Upper lobe of right lung (tissue), 1 donor: Measurements from ENCODE around the gene AHCTF1. TPM values are rescaled to one million over a fixed set of nuclear protein-coding genes. Genes with fewer than 3 reads are reported as not detected.
"Not testable (repeated sequence)": the region's sequence is repeated elsewhere in the genome, so short reads cannot be mapped to it uniquely, and the experiment has no call there.

Experiments
- ATAC-seq: fragments of 200-7000 bp; cut with Tn5 transposase; one replicate; pipeline ENCODE4 v1.9.1; 2020; ENCODE audit warnings: mild to moderate bottlenecking, moderate library complexity
- DNase-seq: peaks from one replicate; pipeline ENCODE4 v3.0.0-alpha.2; 2020
- H3K27ac ChIP-seq: fragments of 200-600 bp; one replicate; pipeline ENCODE4 v1.8.0; 2022
- H3K27me3 ChIP-seq: fragments of 200-600 bp; one replicate; pipeline ENCODE4 v1.8.0; 2022; ENCODE audit warnings: mild to moderate bottlenecking
- H3K36me3 ChIP-seq: fragments of 200-600 bp; one replicate; pipeline ENCODE4 v1.8.0; 2022
- H3K4me1 ChIP-seq: fragments of 200-600 bp; one replicate; pipeline ENCODE4 v1.8.0; 2022
- H3K4me3 ChIP-seq: fragments of 200-600 bp; one replicate; pipeline ENCODE4 v1.8.0; 2022; ENCODE audit warnings: mild to moderate bottlenecking
- H3K9me3 ChIP-seq: fragments of 200-600 bp; one replicate; pipeline ENCODE4 v1.8.0; 2022
- intact Hi-C: fragments of 100-400 bp; cut with DNase I; formaldehyde crosslinking; loops from one replicate; pipeline ENCODE4 v1.11.0; 2022
- total RNA-seq: library from RNA; stranded (reverse); fragmentation: NEBNext Ultra II Directional; extraction: Animal tissue kit (Norgen Biotek cat#: 25700); gene quantifications from one replicate; pipeline ENCODE4 v1.2.1, GENCODE V29; 2021
- TF ChIP-seq, protein P1 (sequence below): fragments of 200-600 bp; IDR thresholded peaks from one replicate; pipeline ENCODE4 v1.8.0; 2022; ENCODE audit warnings: antibody characterized with exemption
- donor health status: DM: no; HTN: yes; CAD: no; lungs with severe emphysema.

The AHCTF1 gene
- total RNA-seq, 1 donor from 2014 or later: 28.8 TPM

DNA sequence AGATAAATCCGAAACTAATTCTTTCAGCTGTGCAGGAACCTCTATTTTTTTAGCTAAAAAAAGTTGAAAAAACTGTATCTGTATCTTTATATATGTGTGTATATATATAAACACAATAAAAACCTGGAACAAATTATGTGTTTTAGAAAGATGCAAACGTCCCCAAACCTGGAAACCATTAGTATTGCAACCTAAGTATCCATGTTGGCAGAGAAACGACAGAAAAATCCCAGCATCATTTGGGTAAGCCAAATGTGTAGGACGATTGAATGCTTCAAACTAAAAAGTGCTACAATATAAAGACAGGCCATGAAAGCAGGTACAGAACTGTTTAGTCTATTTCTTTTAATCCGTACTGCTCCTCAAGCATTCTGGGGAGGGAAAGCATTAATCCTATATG lies 87.9 kb downstream of the AHCTF1 start:
- intact Hi-C loops: no loop called here
- H3K4me1 ChIP-seq: no peaks in the 10 kb centered on the region
- H3K4me3 ChIP-seq: no peak overlapping the region
- no peaks in the 10 kb centered on the region for H3K9me3 ChIP-seq
- no peak overlapping the region for H3K27ac ChIP-seq
- H3K27me3 ChIP-seq: no peaks in the 10 kb centered on the region
- TF ChIP-seq, protein P1, sequence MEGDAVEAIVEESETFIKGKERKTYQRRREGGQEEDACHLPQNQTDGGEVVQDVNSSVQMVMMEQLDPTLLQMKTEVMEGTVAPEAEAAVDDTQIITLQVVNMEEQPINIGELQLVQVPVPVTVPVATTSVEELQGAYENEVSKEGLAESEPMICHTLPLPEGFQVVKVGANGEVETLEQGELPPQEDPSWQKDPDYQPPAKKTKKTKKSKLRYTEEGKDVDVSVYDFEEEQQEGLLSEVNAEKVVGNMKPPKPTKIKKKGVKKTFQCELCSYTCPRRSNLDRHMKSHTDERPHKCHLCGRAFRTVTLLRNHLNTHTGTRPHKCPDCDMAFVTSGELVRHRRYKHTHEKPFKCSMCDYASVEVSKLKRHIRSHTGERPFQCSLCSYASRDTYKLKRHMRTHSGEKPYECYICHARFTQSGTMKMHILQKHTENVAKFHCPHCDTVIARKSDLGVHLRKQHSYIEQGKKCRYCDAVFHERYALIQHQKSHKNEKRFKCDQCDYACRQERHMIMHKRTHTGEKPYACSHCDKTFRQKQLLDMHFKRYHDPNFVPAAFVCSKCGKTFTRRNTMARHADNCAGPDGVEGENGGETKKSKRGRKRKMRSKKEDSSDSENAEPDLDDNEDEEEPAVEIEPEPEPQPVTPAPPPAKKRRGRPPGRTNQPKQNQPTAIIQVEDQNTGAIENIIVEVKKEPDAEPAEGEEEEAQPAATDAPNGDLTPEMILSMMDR: no peak
- no peak for DNase-seq
- ATAC-seq: no peak
- peaks cover 81% of the 10 kb centered on the region for H3K36me3 ChIP-seq

DNA sequence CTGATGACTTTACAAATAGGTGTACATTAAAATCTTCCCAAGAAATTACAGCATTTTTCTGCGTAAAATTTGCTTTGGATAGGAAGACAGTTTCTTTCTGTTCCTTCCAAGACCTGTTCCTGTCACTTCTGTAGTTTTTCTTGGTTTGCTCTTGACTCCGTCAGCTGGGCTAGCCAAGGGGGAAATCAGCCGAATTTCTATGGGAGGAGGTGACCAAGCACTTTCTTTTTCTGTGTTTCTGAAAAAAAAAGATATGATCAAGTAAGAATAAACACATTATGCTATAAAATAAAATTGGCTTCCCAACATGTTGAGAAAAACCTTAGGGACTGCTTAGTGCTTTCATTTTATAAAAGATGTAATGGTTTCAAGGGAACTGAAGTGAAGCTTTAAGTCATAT lies 91.0 kb downstream of the AHCTF1 start:
- ATAC-seq, H3K9me3 ChIP-seq, H3K27me3 ChIP-seq, H3K27ac ChIP-seq, H3K4me1 ChIP-seq, DNase-seq, intact Hi-C loops, H3K4me3 ChIP-seq: not testable (repeated sequence)
- peaks cover 51% of the 10 kb centered on the region for H3K36me3 ChIP-seq

DNA sequence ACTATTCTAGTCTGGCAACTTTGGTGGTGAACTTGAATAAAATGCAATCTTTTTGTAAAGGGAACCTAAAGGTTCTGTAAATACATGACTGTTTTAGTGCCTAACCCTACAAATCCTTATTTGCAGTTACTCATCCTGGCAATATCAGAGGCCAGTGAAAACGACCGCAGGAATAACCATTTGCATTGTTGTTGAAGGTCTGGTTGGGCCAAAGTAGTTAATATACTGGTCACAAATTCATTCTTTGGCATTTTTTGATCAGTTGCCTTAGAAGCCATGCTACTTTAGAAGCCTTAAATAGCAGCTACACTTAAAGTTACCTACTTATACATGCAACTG lies 93.7 kb downstream of the AHCTF1 start:
- Histone ChIP-seq H3K27me3 (no peaks in the 10 kb centered on the region), H3K36me3 (peaks cover 38% of the 10 kb centered on the region), H3K27ac (no peak overlapping the region), H3K9me3 (no peaks in the 10 kb centered on the region), H3K4me1 (no peaks in the 10 kb centered on the region), H3K4me3 (no peak overlapping the region)
- ATAC-seq (no peak), DNase-seq (no peak)
- intact Hi-C loops: no loop called here
- TF ChIP-seq, protein P1: no peak

DNA sequence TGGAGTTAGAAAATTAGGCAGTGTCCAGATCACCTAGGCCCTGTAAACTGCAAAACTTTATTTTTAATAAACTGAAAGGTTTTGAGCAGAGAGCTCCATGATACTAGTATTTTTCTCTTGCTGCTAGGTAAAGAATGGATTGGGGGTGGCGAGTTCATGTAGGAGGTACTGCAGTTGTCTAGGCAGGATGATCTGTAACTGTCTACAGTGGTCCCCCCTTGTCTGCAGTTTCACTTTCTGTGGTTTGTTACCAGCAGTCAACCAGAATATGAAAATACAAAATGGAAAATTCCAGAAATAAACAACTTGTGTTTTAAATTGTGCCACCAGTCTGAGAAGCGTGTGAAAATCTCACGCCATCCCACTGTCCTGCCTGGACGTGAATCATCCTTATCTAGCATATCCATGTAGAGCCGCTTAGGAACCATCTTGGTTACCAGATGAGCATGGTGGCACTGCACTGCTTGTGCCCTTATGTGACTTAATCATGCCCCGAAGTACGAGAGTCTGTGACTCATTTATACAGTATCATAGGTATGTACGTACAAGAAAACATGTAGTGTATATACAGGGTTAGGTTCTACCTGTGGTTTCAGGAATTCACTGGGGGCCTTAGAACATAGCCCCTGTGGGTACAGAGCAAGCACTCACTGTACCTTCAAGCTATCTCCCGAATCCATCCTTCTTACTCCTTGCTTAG lies 94.2 kb downstream of the AHCTF1 start:
- Histone ChIP-seq H3K36me3 (peaks cover 33% of the 10 kb centered on the region), H3K9me3 (no peaks in the 10 kb centered on the region), H3K27me3 (no peaks in the 10 kb centered on the region), H3K4me3 (no peak overlapping the region), H3K27ac (no peak overlapping the region), H3K4me1 (no peaks in the 10 kb centered on the region)
- intact Hi-C loops: no loop called here
- ATAC-seq (no peak), DNase-seq (no peak)
- TF ChIP-seq, protein P1: no peak

DNA sequence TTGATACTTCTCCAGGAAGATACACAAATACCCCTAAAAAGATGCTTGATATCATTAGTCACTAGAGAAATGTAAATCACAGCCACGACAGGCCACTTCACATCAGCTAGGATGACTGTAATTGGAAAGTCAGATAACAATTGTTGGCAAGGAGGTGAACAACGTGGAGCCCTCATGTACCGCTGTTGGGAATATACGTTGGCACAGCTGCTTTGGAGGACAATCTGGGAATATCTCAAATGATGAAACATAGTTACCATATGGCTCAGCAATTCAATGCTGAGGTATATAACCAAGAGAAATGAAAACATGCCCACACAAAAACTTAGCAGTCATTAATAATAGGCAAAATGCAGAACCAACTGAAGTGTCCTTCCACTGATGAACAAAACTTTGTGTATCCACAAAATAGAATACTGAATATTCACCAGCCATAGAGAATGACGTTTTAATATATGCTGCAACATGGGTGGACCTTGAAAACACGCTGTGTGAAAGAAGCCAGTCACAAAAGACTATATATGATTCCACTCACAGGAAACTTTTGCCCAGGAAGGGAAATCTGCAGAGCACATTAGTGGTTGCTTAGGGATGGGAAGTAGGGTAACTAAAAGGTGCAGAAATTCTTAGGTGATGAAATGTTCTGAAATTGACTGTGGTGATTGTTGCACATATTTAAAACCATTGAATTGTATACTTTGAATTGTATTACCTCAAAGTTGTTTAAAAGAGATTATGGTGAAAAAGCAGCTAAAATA lies 95.4 kb downstream of the AHCTF1 start:
- TF ChIP-seq, protein P1: no peak
- Histone ChIP-seq H3K27me3 (no peaks in the 10 kb centered on the region), H3K27ac (no peak overlapping the region), H3K9me3 (no peaks in the 10 kb centered on the region), H3K36me3 (peaks cover 21% of the 10 kb centered on the region), H3K4me1 (no peaks in the 10 kb centered on the region), H3K4me3 (no peak overlapping the region)
- intact Hi-C loops: no loop called here
- DNase-seq: no peak
- ATAC-seq: no peak

DNA sequence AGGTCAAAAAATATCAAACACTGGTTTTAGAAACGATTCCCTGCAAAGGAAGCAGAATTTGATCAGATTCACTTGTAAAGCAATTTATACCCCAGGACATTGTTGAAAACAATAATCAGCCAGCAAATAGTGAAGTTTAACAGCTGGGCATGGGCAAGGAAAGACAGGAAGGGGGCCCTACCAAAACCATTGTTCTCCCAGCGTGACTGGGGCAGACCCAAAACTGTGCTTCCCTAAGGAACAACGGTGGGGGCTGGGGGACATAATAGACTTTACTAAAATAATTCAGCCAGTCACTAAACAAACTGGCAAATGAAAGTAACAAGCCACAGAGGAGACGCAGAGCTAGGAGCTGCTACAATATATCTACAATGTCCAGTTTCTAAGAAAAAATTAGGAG lies 100.2 kb downstream of the AHCTF1 start:
- ATAC-seq (no peak), DNase-seq (no peak)
- no peak overlapping the region for H3K27ac ChIP-seq
- TF ChIP-seq, protein P1: no peak
- peaks cover 7% of the 10 kb centered on the region for H3K9me3 ChIP-seq
- H3K36me3 ChIP-seq: no peaks in the 10 kb centered on the region
- intact Hi-C loops: no loop called here
- H3K4me1 ChIP-seq: no peaks in the 10 kb centered on the region
- no peaks in the 10 kb centered on the region for H3K27me3 ChIP-seq
- no peak overlapping the region for H3K4me3 ChIP-seq
